Small intestine (tissue), 16 donors: ENCODE measurements around the gene PXYLP1. TPM values are rescaled to one million over a fixed set of nuclear protein-coding genes. Genes with fewer than 3 reads are reported as not detected.

Source experiments
- DNase-seq, 2 donors: peaks; one replicate each; pipeline versions ENCODE4 v3.0.0 to v3.0.0-alpha.2; 2013
- FAIRE-seq: peaks from 2 replicates; lab custom pipeline; 2012; peaks lifted over from hg19 to GRCh38; lab: Jason Lieb, UNC
- H3K27ac ChIP-seq, 3 donors: one replicate each; pipeline ENCODE4 v1.5.1; 2013; ENCODE audit warnings: low read length in 2 of 3, mild to moderate bottlenecking in 2 of 3, control low read depth in 1 of 3, inconsistent platforms in 1 of 3, low read depth in 1 of 3, moderate library complexity in 1 of 3
- H3K27me3 ChIP-seq, 3 donors: one replicate each; pipeline ENCODE4 v1.6.1; 2013; ENCODE audit warnings: low read length in 3 of 3, inconsistent platforms in 1 of 3; ENCODE audit not compliant: control insufficient read depth in 3 of 3, insufficient read depth in 3 of 3
- H3K36me3 ChIP-seq, 3 donors: one replicate each; pipeline ENCODE4 v1.6.1; 2013; ENCODE audit warnings: low read length in 3 of 3, inconsistent platforms in 1 of 3, low read depth in 1 of 3, mild to moderate bottlenecking in 1 of 3, moderate library complexity in 1 of 3; ENCODE audit not compliant: control insufficient read depth in 3 of 3, insufficient read depth in 2 of 3
- H3K4me1 ChIP-seq, 3 donors: one replicate each; pipeline ENCODE4 v1.6.1; 2013; ENCODE audit warnings: low read length in 2 of 3, inconsistent platforms in 1 of 3, low read depth in 1 of 3, mild to moderate bottlenecking in 1 of 3, moderate library complexity in 1 of 3; ENCODE audit not compliant: control insufficient read depth in 3 of 3, insufficient read depth in 2 of 3
- H3K4me3 ChIP-seq, 3 donors: one replicate each; pipeline ENCODE4 v1.5.1; 2013; ENCODE audit warnings: low read length in 3 of 3, control low read depth in 1 of 3, inconsistent platforms in 1 of 3, low read depth in 1 of 3, mild to moderate bottlenecking in 1 of 3, moderate library complexity in 1 of 3
- H3K9me3 ChIP-seq, 2 donors: one replicate each; pipeline ENCODE4 v1.6.1; 2013; ENCODE audit warnings: low read depth in 1 of 2, low read length in 1 of 2; ENCODE audit not compliant: control insufficient read depth in 2 of 2, insufficient read depth in 1 of 2
- WGBS, 3 donors: extraction: QIAGEN DNeasy Blood & Tissue Kit; methylation state at CpG; one replicate each; pipeline ENCODE4 v1.1.7; 2013; 5-methylcytosine and 5-hydroxymethylcytosine counted together
- long read RNA-seq, 10 donors: transcript quantifications; one replicate each; lab custom pipeline, GENCODE V29; 2026
- polyA plus RNA-seq, 4 donors: library from polyadenylated mRNA; stranded (reverse) in 3 of 4; unstranded in 1 of 4; fragments of 200-250 nt in 3 of 4; fragments of 120-200 nt in 1 of 4; gene quantifications; one replicate each; pipeline versions ENCODE4 v1.2.1 to v1.2.3, GENCODE V29; 2013
- donor health status: healthy with polysubstance abuse.
- donor health status: control.
- donor health status: control.
- donor health status: Bipolar disorder and iron deficiency.
- donor health status: healthy.

The PXYLP1 gene, protein sequence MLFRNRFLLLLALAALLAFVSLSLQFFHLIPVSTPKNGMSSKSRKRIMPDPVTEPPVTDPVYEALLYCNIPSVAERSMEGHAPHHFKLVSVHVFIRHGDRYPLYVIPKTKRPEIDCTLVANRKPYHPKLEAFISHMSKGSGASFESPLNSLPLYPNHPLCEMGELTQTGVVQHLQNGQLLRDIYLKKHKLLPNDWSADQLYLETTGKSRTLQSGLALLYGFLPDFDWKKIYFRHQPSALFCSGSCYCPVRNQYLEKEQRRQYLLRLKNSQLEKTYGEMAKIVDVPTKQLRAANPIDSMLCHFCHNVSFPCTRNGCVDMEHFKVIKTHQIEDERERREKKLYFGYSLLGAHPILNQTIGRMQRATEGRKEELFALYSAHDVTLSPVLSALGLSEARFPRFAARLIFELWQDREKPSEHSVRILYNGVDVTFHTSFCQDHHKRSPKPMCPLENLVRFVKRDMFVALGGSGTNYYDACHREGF
- 10 to 100 TPM in 1 of 4 donors, 1 to 10 TPM in 3; 2.2 to 20.5 (median 5.0) TPM for polyA plus RNA-seq
- long read RNA-seq, donor 1 = 0 reads
- long read RNA-seq, donor 2, partial matches to known transcripts = 0 of 3 reads
- long read RNA-seq, donor 2, other reads (novel, unspliced or antisense) = 0 of 3 reads
- long read RNA-seq, donor 3, partial matches to known transcripts = 10 of 11 reads
- long read RNA-seq, donor 3, other reads (novel, unspliced or antisense) = 0 of 11 reads
- long read RNA-seq, donor 4 = 0 reads
- long read RNA-seq, donor 5 = 0 reads
- long read RNA-seq, donor 6, partial matches to known transcripts = 0 of 4 reads
- long read RNA-seq, donor 6, other reads (novel, unspliced or antisense) = 0 of 4 reads
- long read RNA-seq, donor 7 = 0 reads
- long read RNA-seq, donor 8, partial matches to known transcripts = 0 of 2 reads
- long read RNA-seq, donor 8, other reads (novel, unspliced or antisense) = 0 of 2 reads
- long read RNA-seq, donor 9 = 0 reads
- long read RNA-seq, donor 10, transcript PXYLP1-201 (6 exons, 3,281 nt) = major isoform, 5 of 8 reads
- long read RNA-seq, donor 10, partial matches to known transcripts = 0 of 8 reads
- long read RNA-seq, donor 10, other reads (novel, unspliced or antisense) = 0 of 8 reads

GRCh38 chr3:141231101-141231951 lies at the start of gene PXYLP1:
TSS of gene PXYLP1 (plus strand) at chr3:141231825. CDS start at chr3:141260176, 28,351 bp downstream.
- H3K27ac ChIP-seq = peak within 1 kb of the TSS; percentile 77 to 90 (median 84)
- H3K36me3 ChIP-seq = peaks cover 0 to 10% (median 0%) of the 10 kb centered on the region in 3 donors
- FAIRE-seq (no peak), DNase-seq (peak; percentile 87 to 96)
- H3K9me3 ChIP-seq = no peaks in the 10 kb centered on the region
- H3K4me1 ChIP-seq = peaks cover 0 to 34% (median 0%) of the 10 kb centered on the region in 3 donors
- H3K4me3 ChIP-seq = peak within 1 kb of the TSS; percentile 56 to 77 (median 73)
- 0 to 1% (median 0%) methylated on average over 57 to 92 of the region's 92 CpGs for WGBS, 3 donors
- no peaks in the 10 kb centered on the region for H3K27me3 ChIP-seq

- Histone ChIP-seq H3K36me3 (no peaks in the 10 kb centered on the region), H3K4me1 (no peaks in the 10 kb centered on the region), H3K9me3 (peaks cover 0 to 5% of the 10 kb centered on the region in 2 donors), H3K27ac (no peak overlapping the region), H3K4me3 (no peak overlapping the region), H3K27me3 (peaks cover 0 to 3% (median 3%) of the 10 kb centered on the region in 3 donors)
- FAIRE-seq (no peak), DNase-seq (no peak)
- WGBS, 3 donors = 43 to 65% (median 48%) methylated on average over 2 of the region's 2 CpGs
These were observed 48.0 kb upstream of the PXYLP1 start for GRCh38 chr3:141183606-141184005.

DNA sequence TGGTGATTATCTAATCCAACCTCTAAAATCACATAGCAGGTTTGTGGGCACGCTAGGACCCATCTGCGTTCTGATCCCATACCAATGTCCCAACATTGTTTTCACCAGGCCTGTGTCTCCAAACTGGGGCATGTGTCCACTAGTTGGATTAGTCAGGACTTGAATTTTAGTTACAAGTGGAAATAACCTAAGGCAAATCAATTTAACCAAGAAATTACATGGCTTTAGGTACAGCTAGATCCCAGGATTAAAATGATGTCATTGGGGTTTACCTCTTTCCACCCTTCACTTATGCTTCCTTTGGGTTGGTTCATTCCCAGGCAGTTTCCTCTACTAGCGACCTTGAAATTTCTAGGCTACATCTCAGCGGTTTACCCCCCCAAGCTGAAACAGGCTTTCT lies 47.2 kb upstream of the PXYLP1 start:
- H3K27ac ChIP-seq = no peak overlapping the region
- WGBS, 3 donors = 83 to 93% (median 87%) methylated on average over 4 of the region's 4 CpGs
- H3K36me3 ChIP-seq = no peaks in the 10 kb centered on the region
- FAIRE-seq (no peak), DNase-seq (no peak)
- H3K4me3 ChIP-seq = no peak overlapping the region
- no peaks in the 10 kb centered on the region for H3K4me1 ChIP-seq
- H3K9me3 ChIP-seq = peaks cover 0 to 5% of the 10 kb centered on the region in 2 donors
- H3K27me3 ChIP-seq = peaks cover 0 to 3% (median 3%) of the 10 kb centered on the region in 3 donors

DNA sequence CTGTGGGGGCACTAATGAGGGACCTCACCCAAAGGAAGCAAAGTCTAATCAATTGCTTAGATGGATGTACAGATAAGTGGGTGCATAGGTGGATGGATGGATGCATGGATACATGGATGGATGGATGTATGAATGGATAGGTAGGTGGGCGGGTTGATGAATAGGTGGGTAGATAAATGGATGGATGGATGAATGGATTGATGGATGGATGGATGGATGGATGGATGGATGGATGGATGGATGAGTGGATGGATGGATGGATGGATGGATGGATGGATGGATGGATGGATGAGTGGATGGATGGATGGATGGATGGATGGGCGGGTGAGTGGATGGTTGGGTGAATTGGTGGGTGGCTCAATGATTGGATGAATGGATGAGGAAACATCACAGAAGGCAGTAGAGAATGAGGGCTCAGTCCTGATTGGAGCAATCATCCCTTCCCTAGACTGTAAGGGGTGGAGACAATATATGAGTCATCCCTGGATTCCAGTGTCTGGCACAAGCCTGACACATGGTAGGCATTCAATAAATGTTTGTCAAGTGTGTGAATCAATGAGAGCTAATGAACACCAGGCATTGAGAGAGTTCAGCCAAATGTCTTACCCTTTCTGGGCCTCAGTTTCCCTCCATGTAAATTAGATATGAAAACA lies 40.4 kb upstream of the PXYLP1 start:
- Histone ChIP-seq H3K27me3 (peaks cover 0 to 10% (median 5%) of the 10 kb centered on the region in 3 donors), H3K4me3 (no peak overlapping the region), H3K27ac (no peak overlapping the region), H3K9me3 (peaks cover 0 to 3% of the 10 kb centered on the region in 2 donors), H3K4me1 (no peaks in the 10 kb centered on the region), H3K36me3 (no peaks in the 10 kb centered on the region)
- FAIRE-seq = no peak
- 64 to 82% (median 76%) methylated on average over 2 of the region's 2 CpGs for WGBS, 3 donors
- no peak for DNase-seq

DNA sequence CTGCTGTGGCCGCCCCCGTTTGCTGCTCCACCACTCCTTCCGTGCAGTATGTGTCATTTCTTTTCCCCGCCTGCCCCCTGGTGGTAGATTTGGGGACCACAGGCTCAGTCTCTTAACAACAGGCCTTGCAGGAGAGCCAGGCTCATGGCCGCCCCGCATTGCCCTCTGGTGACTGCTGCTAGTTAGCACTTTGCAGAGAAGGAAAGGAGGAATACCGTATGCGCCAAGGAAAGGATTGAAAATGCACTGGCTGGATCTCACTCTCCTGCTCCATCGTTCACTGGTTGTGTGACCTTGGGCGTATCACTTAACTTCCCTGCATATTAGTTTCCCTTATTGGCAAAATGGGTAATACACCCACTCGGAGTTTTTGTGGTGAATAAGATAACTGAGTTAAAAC lies 39.3 kb upstream of the PXYLP1 start:
- 5 to 11% (median 9%) methylated on average over 11 of the region's 11 CpGs for WGBS, 3 donors
- H3K27me3 ChIP-seq = peaks cover 0 to 16% (median 5%) of the 10 kb centered on the region in 3 donors
- FAIRE-seq = no peak
- no peaks in the 10 kb centered on the region for H3K4me1 ChIP-seq
- H3K4me3 ChIP-seq = no peak overlapping the region
- H3K36me3 ChIP-seq = no peaks in the 10 kb centered on the region
- H3K27ac ChIP-seq = no peak overlapping the region
- peaks cover 0 to 3% of the 10 kb centered on the region in 2 donors for H3K9me3 ChIP-seq
- DNase-seq = peak; percentile 94 to 96

DNA sequence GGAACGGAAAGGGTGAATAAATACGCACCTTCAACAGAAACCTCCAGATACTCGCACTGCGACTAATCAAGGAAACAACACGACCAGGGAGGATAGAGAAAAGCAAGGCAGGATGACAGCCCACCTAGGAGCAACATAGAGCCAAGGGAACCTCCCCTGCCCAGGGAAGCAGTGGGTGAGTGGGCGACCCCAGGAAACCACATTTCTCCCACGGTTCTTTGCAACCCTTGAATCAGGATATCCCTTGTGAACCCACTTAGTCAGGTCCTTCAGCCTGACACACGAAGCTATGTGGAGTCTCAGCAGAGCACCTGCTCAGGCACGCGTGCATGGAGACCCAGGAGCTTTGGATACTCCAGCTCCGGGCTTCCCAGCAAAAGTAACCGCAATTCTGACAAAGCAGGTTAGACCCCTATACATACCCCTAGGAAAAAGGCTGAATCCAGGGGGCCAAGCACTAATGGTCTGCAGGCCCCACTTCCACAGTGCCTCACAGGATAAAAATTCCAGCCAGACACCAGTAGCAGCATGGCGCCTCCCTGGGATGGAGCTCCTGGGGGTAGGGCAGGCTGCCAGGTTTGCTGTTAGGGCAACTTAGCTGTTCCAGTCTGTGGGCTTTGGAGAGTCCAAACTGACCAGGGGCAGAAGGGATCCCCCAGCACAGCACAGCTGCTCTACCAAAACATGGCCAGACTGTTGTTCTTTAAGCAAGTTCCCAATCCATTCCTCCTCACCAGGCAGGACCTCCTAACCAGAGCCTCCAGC lies 38.4 kb upstream of the PXYLP1 start:
- H3K4me3 ChIP-seq = no peak overlapping the region
- no peak for DNase-seq
- no peaks in the 10 kb centered on the region for H3K4me1 ChIP-seq
- H3K27ac ChIP-seq = no peak overlapping the region
- FAIRE-seq = no peak
- peaks cover 0 to 3% of the 10 kb centered on the region in 2 donors for H3K9me3 ChIP-seq
- H3K36me3 ChIP-seq = no peaks in the 10 kb centered on the region
- WGBS, 3 donors = 75 to 80% (median 78%) methylated on average over 13 of the region's 13 CpGs
- H3K27me3 ChIP-seq = peaks cover 0 to 16% (median 2%) of the 10 kb centered on the region in 3 donors

DNA sequence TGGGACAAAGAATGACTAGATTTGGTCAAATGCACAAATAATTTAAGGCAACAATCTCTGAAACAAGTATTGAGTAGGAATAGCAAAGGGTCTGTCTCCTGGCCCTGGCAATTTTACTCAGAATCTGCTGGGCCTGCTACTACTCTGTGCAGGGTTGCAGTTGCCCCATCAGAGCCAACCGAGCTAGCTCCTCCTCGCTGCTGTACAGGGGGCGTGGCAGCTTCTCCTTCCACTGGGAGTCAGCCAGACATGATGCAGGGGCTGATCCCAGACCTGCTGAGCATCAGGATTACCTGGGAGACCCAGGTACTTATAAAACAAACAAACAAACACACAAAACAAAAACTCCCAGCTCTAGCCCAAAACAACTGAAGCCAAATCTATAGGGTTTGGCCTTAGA lies 30.5 kb upstream of the PXYLP1 start:
- no peaks in the 10 kb centered on the region for H3K36me3 ChIP-seq
- FAIRE-seq (no peak), DNase-seq (no peak)
- H3K4me3 ChIP-seq = no peak overlapping the region
- H3K4me1 ChIP-seq = no peaks in the 10 kb centered on the region
- H3K9me3 ChIP-seq = no peaks in the 10 kb centered on the region
- WGBS, 3 donors = 26 to 55% (median 45%) methylated on average over 3 of the region's 3 CpGs
- H3K27me3 ChIP-seq = peaks cover 0 to 6% (median 0%) of the 10 kb centered on the region in 3 donors
- no peak overlapping the region for H3K27ac ChIP-seq
